ENCODE measurements around the gene LARGE1. TPM values are rescaled to one million over a fixed set of nuclear protein-coding genes. Genes with fewer than 3 reads are reported as not detected.

The LARGE1 gene
- total and polyA plus RNA-seq, 9 of the 15 experiments (the other 6 are each of a cell fraction or from before 2014, with no cell fraction given): 0.01 to 0.66 (median 0.14) TPM; not detected in 2

GRCh38 chr22:33859311-33859710 is 61.0 kb downstream of the LARGE1 start:
- intact Hi-C loops (cut with micrococcal nuclease) (no loop called here), in situ Hi-C loops (cut with MboI) (no loop called here)
- H3K79me2 ChIP-seq (ENCODE audit: control insufficient read depth, insufficient read depth, low read length): no peaks in the 10 kb centered on the region
- no peaks in the 10 kb centered on the region for H3K9me1 ChIP-seq (ENCODE audit: control insufficient read depth, insufficient read depth, low read length)
- TF ChIP-seq ZHX1 (conservative IDR thresholded peaks at IDR 0.05; ENCODE audit: low read length): no peak
- no peak for TF ChIP-seq ZNF436 (CRISPR knock-in tag; IDR thresholded peaks at IDR 0.05)
- TF ChIP-seq ARID3B (CRISPR knock-in tag; IDR thresholded peaks at IDR 0.05; ENCODE audit: borderline replicate concordance): no peak
- TF ChIP-seq ZBTB17 (CRISPR knock-in tag; IDR thresholded peaks at IDR 0.05): no peak
- no peak for TF ChIP-seq CEBPB (tag; IDR thresholded peaks at IDR 0.05)
- no peak for TF ChIP-seq ZBTB5 (IDR thresholded peaks at IDR 0.05)
- no peak for TF ChIP-seq NR2C1 (IDR thresholded peaks at IDR 0.05)
- no peak for TF ChIP-seq NR2C1 (tag; IDR thresholded peaks at IDR 0.05)
- TF ChIP-seq ZNF263 (CRISPR knock-in tag; IDR thresholded peaks at IDR 0.05; ENCODE audit: borderline replicate concordance): no peak
- TF ChIP-seq KAT2B (IDR thresholded peaks at IDR 0.05; ENCODE audit: low read depth, low read length): no peak
- TF ChIP-seq ELK3 (CRISPR knock-in tag; IDR thresholded peaks at IDR 0.05): no peak
- TF ChIP-seq ZNF717 (CRISPR knock-in tag; IDR thresholded peaks at IDR 0.05): no peak
- no peak for TF ChIP-seq HSF4 (CRISPR knock-in tag; IDR thresholded peaks at IDR 0.05; ENCODE audit: borderline replicate concordance)
- no peak for TF ChIP-seq TBP (optimal IDR thresholded peaks at IDR 0.05; ENCODE audit: low read depth, low read length)
- no peaks in the 10 kb centered on the region for H3K36me3 ChIP-seq (ENCODE audit: control insufficient read depth, insufficient read depth, low read length)
- H3K9ac ChIP-seq (ENCODE audit: insufficient read depth in 1 of 2, low read depth in 2 of 2, low read length in 2 of 2): no peak overlapping the region
- H4K20me1 ChIP-seq (replicated peaks; ENCODE audit: control insufficient read depth, insufficient read depth, low read length): no peaks in the 10 kb centered on the region
- DNase-seq (ENCODE audit: extremely low read depth in 1 of 4, low spot score in 3 of 4): no peak
- H3K4me3 ChIP-seq: no peak overlapping the region
- BruUV-seq (replicated peaks): no TSS peak
- POLR2A ChIA-PET: no interaction called here
- CTCF ChIA-PET (ENCODE audit: low intra/inter-chr PET ratio): no interaction called here
- no peaks in the 10 kb centered on the region for H3K4me1 ChIP-seq (replicated peaks in 1 of 2; ENCODE audit: control insufficient read depth in 2 of 2, insufficient read depth in 2 of 2, low read length in 2 of 2)
- H3K9me3 ChIP-seq (replicated peaks; ENCODE audit: control insufficient read depth, insufficient read depth, low read depth, low read length): no peaks in the 10 kb centered on the region
- no peak overlapping the region for H3K27ac ChIP-seq (ENCODE audit: extremely low read depth, low read depth, low read length)
- 0% methylated on average over 6 of the region's 6 CpGs for WGBS (ENCODE audit: insufficient coverage, low coverage, missing lambda C conversion rate)
- FAIRE-seq: no peak
- no peak overlapping the region for H2AFZ ChIP-seq (ENCODE audit: low read depth, low read length)
- no peak overlapping the region for H3K4me2 ChIP-seq (ENCODE audit: insufficient read depth, low read length)
- no peaks in the 10 kb centered on the region for H3K27me3 ChIP-seq (ENCODE audit: control insufficient read depth in 2 of 2, insufficient read depth in 2 of 2, low read length in 2 of 2)
- no peak for ATAC-seq

Data from K562 (cell line).